H1 (cell line): ENCODE results near the gene DIPK2B. TPM values are rescaled to one million over a fixed set of nuclear protein-coding genes. Genes with fewer than 3 reads are reported as not detected.

Experiments used
- CTCF ChIA-PET: fragments of 300-600 bp; sonication (Branson Sonifier 250); formaldehyde crosslinking; loops from one replicate; lab custom pipeline; 2021; ENCODE audit not compliant: partially characterized antibody; lab: Charles Lee
- POLR2A ChIA-PET: fragments of 300-600 bp; sonication (Branson Sonifier 250); formaldehyde crosslinking; loops from one replicate; lab custom pipeline; 2021; ENCODE audit warnings: inconsistent platforms; ENCODE audit not compliant: partially characterized antibody; lab: Charles Lee
- DNase-seq, 2 experiments: peaks; one replicate each; pipeline versions ENCODE4 v3.0.0 to v3.0.0-alpha.2; 2010 to 2022; ENCODE audit warnings: low spot score in 2 of 2, low read depth in 1 of 2, mixed read lengths in 1 of 2
- FAIRE-seq: peaks from 2 replicates; lab custom pipeline; 2011; peaks lifted over from hg19 to GRCh38; lab: Jason Lieb, UNC
- H2AFZ ChIP-seq: 2 replicates; pipeline ENCODE4 v1.8.1; 2012; ENCODE audit warnings: low read length, inconsistent platforms
- H2AK5ac ChIP-seq: 2 replicates; pipeline ENCODE4 v1.6.1; 2013; ENCODE audit warnings: low read depth, low read length
- H2BK120ac ChIP-seq: replicated peaks from 2 replicates; pipeline ENCODE3; 2013; ENCODE audit warnings: low read depth, low read length, inconsistent platforms
- H2BK12ac ChIP-seq: 2 replicates; pipeline ENCODE4 v1.6.1; 2013; ENCODE audit warnings: low read depth, low read length
- H2BK15ac ChIP-seq: 2 replicates; pipeline ENCODE4 v1.6.1; 2013; ENCODE audit warnings: low read length
- H2BK20ac ChIP-seq: 2 replicates; pipeline ENCODE4 v1.6.1; 2013; ENCODE audit warnings: low read length
- H2BK5ac ChIP-seq: 2 replicates; pipeline ENCODE4 v1.6.1; 2013; ENCODE audit warnings: low read depth, low read length
- H3K14ac ChIP-seq: 2 replicates; pipeline ENCODE4 v1.6.1; 2013; ENCODE audit warnings: inconsistent platforms; ENCODE audit not compliant: insufficient read length
- H3K18ac ChIP-seq: 2 replicates; pipeline ENCODE4 v1.6.1; 2013; ENCODE audit warnings: low read length; ENCODE audit errors: extremely low read depth
- H3K23ac ChIP-seq: 2 replicates; pipeline ENCODE4 v1.6.1; 2013; ENCODE audit warnings: inconsistent platforms; ENCODE audit not compliant: insufficient read length
- H3K23me2 ChIP-seq: 2 replicates; pipeline ENCODE4 v1.6.1; 2013; ENCODE audit warnings: low read depth, low read length
- H3K27ac ChIP-seq: 2 replicates; pipeline ENCODE4 v1.6.1; 2011; ENCODE audit warnings: low read depth, low read length, inconsistent platforms
- H3K27me3 ChIP-seq, 4 experiments: replicated peaks in 1 of 4; 1 replicate in 1 of 4; 2 replicates in 3 of 4; pipeline versions ENCODE4 v1.6.1 to v1.8.1; 2011 to 2013; ENCODE audit warnings: low read length in 3 of 4, mild to moderate bottlenecking in 3 of 4, inconsistent platforms in 2 of 4, mixed read lengths in 2 of 4, moderate library complexity in 1 of 4; ENCODE audit not compliant: control insufficient read depth in 3 of 4, insufficient read depth in 3 of 4; ENCODE audit errors: extremely low read depth in 1 of 4
- H3K36me3 ChIP-seq, 4 experiments: 2 replicates each; pipeline versions ENCODE4 v1.6.1 to v1.8.1; 2011 to 2013; ENCODE audit warnings: mild to moderate bottlenecking in 4 of 4, low read length in 3 of 4, moderate library complexity in 2 of 4, control low read depth in 1 of 4, inconsistent platforms in 1 of 4; ENCODE audit not compliant: insufficient read depth in 4 of 4, control insufficient read depth in 2 of 4
- H3K4ac ChIP-seq: replicated peaks from 2 replicates; pipeline ENCODE3; 2013; ENCODE audit warnings: low read length, low read depth, mixed read lengths, inconsistent platforms; ENCODE audit not compliant: insufficient read length
- H3K4me1 ChIP-seq, 4 experiments: replicated peaks in 1 of 4; 1 replicate in 1 of 4; 2 replicates in 3 of 4; pipeline versions ENCODE4 v1.6.1 to v1.8.1; 2011 to 2013; ENCODE audit warnings: low read length in 3 of 4, inconsistent platforms in 2 of 4, mixed read lengths in 1 of 4; ENCODE audit not compliant: insufficient read depth in 4 of 4, control insufficient read depth in 3 of 4
- H3K4me2 ChIP-seq, 2 experiments: 2 replicates each; pipeline versions ENCODE4 v1.6.1 to v1.8.1; 2011 to 2013; ENCODE audit warnings: low read depth in 2 of 2, low read length in 2 of 2, control low read depth in 1 of 2, inconsistent platforms in 1 of 2, mild to moderate bottlenecking in 1 of 2; ENCODE audit not compliant: insufficient read depth in 1 of 2
- H3K4me3 ChIP-seq, 4 experiments: fragments of 200-600, 300-600 bp in 1 of 4; sonication (generic), shearing (Covaris generic), sonication (Bioruptor Twin) in 1 of 4; 2 replicates each; pipeline versions ENCODE4 v1.5.1 to v1.8.1; 2011 to 2016; ENCODE audit warnings: low read length in 4 of 4, low read depth in 3 of 4, control low read depth in 2 of 4, inconsistent platforms in 2 of 4, mild to moderate bottlenecking in 2 of 4, mixed read lengths in 1 of 4, moderate library complexity in 1 of 4; ENCODE audit not compliant: insufficient read depth in 2 of 4; ENCODE audit errors: extremely low read depth in 1 of 4
- H3K56ac ChIP-seq: replicated peaks from 2 replicates; pipeline ENCODE3; 2013; ENCODE audit warnings: low read depth, mild to moderate bottlenecking, mixed read lengths, low read length, inconsistent platforms; ENCODE audit not compliant: insufficient read length
- H3K79me1 ChIP-seq: 2 replicates; pipeline ENCODE4 v1.6.1; 2013; ENCODE audit warnings: low read depth, low read length, control low read depth
- H3K79me2 ChIP-seq, 2 experiments: 2 replicates each; pipeline versions ENCODE4 v1.6.1 to v1.8.1; 2012 to 2013; ENCODE audit warnings: low read length in 2 of 2, mild to moderate bottlenecking in 2 of 2, inconsistent platforms in 1 of 2; ENCODE audit not compliant: insufficient read depth in 2 of 2, control insufficient read depth in 1 of 2
- H3K9ac ChIP-seq, 4 experiments: replicated peaks in 1 of 4; 1 replicate in 1 of 4; 2 replicates in 3 of 4; pipeline versions ENCODE4 v1.6.1 to v1.8.1; 2011 to 2013; ENCODE audit warnings: low read depth in 3 of 4, low read length in 3 of 4, control low read depth in 2 of 4, mild to moderate bottlenecking in 2 of 4, moderate library complexity in 2 of 4, inconsistent platforms in 1 of 4; ENCODE audit errors: extremely low read depth in 1 of 4
- H3K9me3 ChIP-seq, 2 experiments: 2 replicates each; pipeline versions ENCODE4 v1.6.1 to v1.8.1; 2012 to 2013; ENCODE audit warnings: mild to moderate bottlenecking in 2 of 2, moderate library complexity in 2 of 2, control low read depth in 1 of 2, inconsistent platforms in 1 of 2, low read depth in 1 of 2, low read length in 1 of 2, mixed read lengths in 1 of 2; ENCODE audit not compliant: insufficient read depth in 2 of 2
- H4K20me1 ChIP-seq, 2 experiments: replicated peaks in 1 of 2; 2 replicates each; pipeline versions ENCODE3 to v1.8.1; 2011 to 2013; ENCODE audit warnings: inconsistent platforms in 2 of 2, low read length in 2 of 2, mild to moderate bottlenecking in 1 of 2; ENCODE audit not compliant: insufficient read depth in 2 of 2, control insufficient read depth in 1 of 2
- H4K5ac ChIP-seq: 2 replicates; pipeline ENCODE4 v1.6.1; 2013; ENCODE audit warnings: low read length, low read depth, mixed read lengths, inconsistent platforms; ENCODE audit not compliant: insufficient read length
- H4K8ac ChIP-seq: 2 replicates; pipeline ENCODE4 v1.8.0; 2013; ENCODE audit warnings: mild to moderate bottlenecking, moderate library complexity, low read length, inconsistent platforms; ENCODE audit not compliant: insufficient read depth; ENCODE audit errors: extremely low read depth
- H4K91ac ChIP-seq: replicated peaks from 2 replicates; pipeline ENCODE3; 2013; ENCODE audit warnings: low read length, mixed read lengths, inconsistent platforms; ENCODE audit not compliant: insufficient read length
- EP300 ChIP-seq, 2 experiments: IDR thresholded peaks; 1 replicate in 1 of 2; 2 replicates in 1 of 2; pipeline ENCODE4 v1.6.1; 2011 to 2012; ENCODE audit warnings: low read depth in 2 of 2, low read length in 2 of 2, mild to moderate bottlenecking in 2 of 2, borderline replicate concordance in 1 of 2, inconsistent platforms in 1 of 2, moderate library complexity in 1 of 2
- JUND ChIP-seq: IDR thresholded peaks from 2 replicates; pipeline ENCODE4 v1.6.1; 2011; ENCODE audit warnings: mild to moderate bottlenecking, improper control_type of control experiment, low read length
- KDM4A ChIP-seq: IDR thresholded peaks from one replicate; pipeline ENCODE4 v1.7.1; 2012; ENCODE audit warnings: low read depth, mild to moderate bottlenecking, moderate library complexity, low read length, inconsistent platforms; ENCODE audit not compliant: severe bottlenecking
- NRF1 ChIP-seq: IDR thresholded peaks from 2 replicates; pipeline ENCODE4 v1.6.1; 2011; ENCODE audit warnings: mild to moderate bottlenecking, low read depth, low read length, improper control_type of control experiment
- POLR2A ChIP-seq, 2 experiments: IDR thresholded peaks; 1 replicate in 1 of 2; 2 replicates in 1 of 2; pipeline ENCODE4 v1.6.1; 2011; ENCODE audit warnings: low read depth in 2 of 2, low read length in 2 of 2, mild to moderate bottlenecking in 2 of 2; ENCODE audit errors: control extremely low read depth in 1 of 2
- RAD21 ChIP-seq, 2 experiments: IDR thresholded peaks in 1 of 2; conservative IDR thresholded peaks in 1 of 2; 2 replicates each; pipeline ENCODE4 v1.6.1; 2011; ENCODE audit warnings: low read depth in 2 of 2, low read length in 2 of 2, improper control_type of control experiment in 1 of 2, inconsistent platforms in 1 of 2, mild to moderate bottlenecking in 1 of 2, moderate library complexity in 1 of 2
- SP4 ChIP-seq: IDR thresholded peaks from 2 replicates; pipeline ENCODE4 v1.6.1; 2012; ENCODE audit warnings: low read length, inconsistent platforms
- USF2 ChIP-seq: IDR thresholded peaks from 2 replicates; pipeline ENCODE4 v1.6.1; 2011; ENCODE audit warnings: low read length, improper control_type of control experiment
- YY1 ChIP-seq: IDR thresholded peaks from 2 replicates; pipeline ENCODE4 v1.6.1; 2011; ENCODE audit warnings: low read depth, mild to moderate bottlenecking, low read length
- ZNF274 ChIP-seq: IDR thresholded peaks from 2 replicates; pipeline ENCODE4 v1.7.0; 2012; ENCODE audit warnings: low read length, borderline replicate concordance; ENCODE audit errors: extremely low read depth
- WGBS, 2 experiments: shearing (Covaris generic) in 1 of 2; methylation state at CpG; one replicate each; pipeline versions ENCODE4 v1.1.6 to v1.1.7; 2013 to 2015; ENCODE audit warnings: low lambda C conversion rate in 2 of 2, mixed read lengths in 2 of 2, inconsistent platforms in 1 of 2, low coverage in 1 of 2, missing lambda C conversion rate in 1 of 2; ENCODE audit not compliant: insufficient replicate concordance in 2 of 2, insufficient coverage in 1 of 2, insufficient read length in 1 of 2; ENCODE audit errors: extremely low coverage in 1 of 2, missing lambda C conversion rate in 1 of 2; 5-methylcytosine and 5-hydroxymethylcytosine counted together
- polyA plus RNA-seq, 7 experiments: library from polyadenylated mRNA; depleted of rRNA in 3 of 7; stranded (reverse) in 5 of 7; unstranded in 2 of 7; fragments of >200 nt in 5 of 7; fragments of 200-250 nt in 2 of 7; gene quantifications; 1 replicate in 5 of 7; 2 replicates in 1 of 7; 4 replicates in 1 of 7; pipeline versions ENCODE4 v1.2.1 to v1.2.3, GENCODE V29; 2011 to 2013; ENCODE audit warnings: missing spikeins in 2 of 7, mixed read lengths in 2 of 7
- total RNA-seq: library from RNA; stranded (reverse); fragmentation: NEBNext Ultra II Directional; extraction: Animal tissue kit (Norgen Biotek cat#: 25700); gene quantifications from 2 replicates; pipeline ENCODE4 v1.2.1, GENCODE V29; 2021

Gene DIPK2B
- total and polyA plus RNA-seq, 2 of the 8 experiments (the other 6 are each of a cell fraction or from before 2014, with no cell fraction given), result not detected

- FAIRE-seq (no peak), DNase-seq (no peak)
- no peak overlapping the region for H4K5ac ChIP-seq
- H2BK12ac ChIP-seq, result no peak overlapping the region
- no peak overlapping the region for H4K91ac ChIP-seq
- H3K23me2 ChIP-seq, result no peaks in the 10 kb centered on the region
- H2BK15ac ChIP-seq, result no peak overlapping the region
- POLR2A ChIA-PET, result no interaction called here
- H3K27ac ChIP-seq, result no peak overlapping the region
- H3K23ac ChIP-seq, result no peak overlapping the region
- 90% methylated on average over 2 of the region's 2 CpGs; no CpG with 5 or more reads in 1 of the 2 experiments for WGBS, 2 experiments
- no peak overlapping the region for H4K8ac ChIP-seq
- H3K4ac ChIP-seq, result no peak overlapping the region
- H3K14ac ChIP-seq, result no peak overlapping the region
- no peak overlapping the region for H2AFZ ChIP-seq
- H2BK120ac ChIP-seq, result no peak overlapping the region
- H2BK5ac ChIP-seq, result no peak overlapping the region
- no peak overlapping the region for H3K4me2 ChIP-seq
- H3K79me2 ChIP-seq, result no peaks in the 10 kb centered on the region
- no peak overlapping the region for H3K4me3 ChIP-seq
- no peak overlapping the region for H3K9ac ChIP-seq
- H3K27me3 ChIP-seq, result no peaks in the 10 kb centered on the region
- no peak overlapping the region for H2AK5ac ChIP-seq
- no peak overlapping the region for H3K18ac ChIP-seq
- no peaks in the 10 kb centered on the region for H3K36me3 ChIP-seq
- no peaks in the 10 kb centered on the region for H3K9me3 ChIP-seq
- H4K20me1 ChIP-seq, result no peaks in the 10 kb centered on the region
- H3K4me1 ChIP-seq, result no peaks in the 10 kb centered on the region
- H2BK20ac ChIP-seq, result no peak overlapping the region
- CTCF ChIA-PET, result no interaction called here
- no peak overlapping the region for H3K56ac ChIP-seq
- TF ChIP-seq SP4 (no peak), KDM4A (no peak), NRF1 (no peak), JUND (no peak), ZNF274 (no peak), YY1 (no peak), EP300 (IDR thresholded peaks at IDR 0.05; ENCODE audit: borderline replicate concordance in 1 of 2, low read depth in 2 of 2, low read length in 2 of 2) (no peak), RAD21 (IDR thresholded peaks at IDR 0.05 in 1 of 2, conservative IDR thresholded peaks at IDR 0.05 in 1 of 2; ENCODE audit: low read depth in 2 of 2, low read length in 2 of 2) (no peak), POLR2A (IDR thresholded peaks at IDR 0.05; ENCODE audit: control extremely low read depth in 1 of 2, low read depth in 2 of 2, low read length in 2 of 2) (no peak), USF2 (no peak)
- H3K79me1 ChIP-seq, result no peaks in the 10 kb centered on the region
Observed at GRCh38 chrX:45196701-45197100, 4.0 kb downstream of the DIPK2B start.
